Progenitor cell of endocrine pancreas (in vitro differentiated cells): ENCODE measurements around the gene SPTLC3. TPM values are rescaled to one million over a fixed set of nuclear protein-coding genes. Genes with fewer than 3 reads are reported as not detected.

Source experiments
- DNase-seq: peaks from one replicate; pipeline ENCODE4 v3.0.0; 2021; ENCODE audit warnings: low spot score; ENCODE audit not compliant: unreplicated experiment
- H3K27ac Mint-ChIP-seq: 2 replicates; pipeline ENCODE4 v1.8.0; 2021; ENCODE audit warnings: mild to moderate bottlenecking, moderate library complexity, mixed read lengths
- H3K27me3 Mint-ChIP-seq: 2 replicates; pipeline ENCODE4 v1.8.0; 2021; ENCODE audit warnings: mixed read lengths
- H3K36me3 Mint-ChIP-seq: 2 replicates; pipeline ENCODE4 v1.8.0; 2022; ENCODE audit warnings: mixed read lengths; ENCODE audit not compliant: insufficient read depth
- H3K4me1 Mint-ChIP-seq: 2 replicates; pipeline ENCODE4 v1.8.0; 2021; ENCODE audit warnings: low read depth, mixed read lengths
- H3K4me3 Mint-ChIP-seq: 2 replicates; pipeline ENCODE4 v1.8.0; 2021; ENCODE audit warnings: low read depth, mild to moderate bottlenecking, moderate library complexity, mixed read lengths
- H3K9me3 Mint-ChIP-seq: 2 replicates; pipeline ENCODE4 v1.8.0; 2021; ENCODE audit warnings: low read depth, mixed read lengths
- total RNA-seq: library from RNA; stranded (reverse); gene quantifications from 2 replicates; pipeline ENCODE4 v1.2.1, GENCODE V29; 2021
- TF ChIP-seq, protein P1 (sequence below): fragments of 200-600 bp; sonication (generic); IDR thresholded peaks from one replicate; pipeline ENCODE4 v1.5.0; 2021; ENCODE audit warnings: antibody characterized with exemption, mild to moderate bottlenecking; ENCODE audit not compliant: unreplicated experiment

SPTLC3 gene
- total RNA-seq, 1 donor from 2014 or later: 52.2 TPM

DNA sequence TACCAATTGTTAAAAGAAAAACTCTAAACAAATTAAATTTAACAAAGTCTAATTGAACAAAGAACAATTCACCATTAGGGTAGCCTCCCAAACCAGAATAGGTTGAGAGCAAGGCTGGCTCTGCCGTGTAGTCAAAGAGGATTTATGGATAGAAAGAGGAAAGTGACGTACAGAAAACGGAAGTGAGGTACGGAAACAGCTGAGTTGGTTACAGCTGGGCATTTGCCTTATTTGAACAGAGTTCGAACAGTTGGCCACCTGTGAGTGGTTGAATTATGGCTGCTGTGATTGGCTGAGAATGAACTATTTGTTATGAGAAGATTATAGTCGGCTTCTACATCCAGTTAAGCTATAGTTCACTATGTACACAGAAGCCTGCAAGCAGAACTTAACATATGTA, 193.8 kb downstream of the SPTLC3 start:
- TF ChIP-seq, protein P1, sequence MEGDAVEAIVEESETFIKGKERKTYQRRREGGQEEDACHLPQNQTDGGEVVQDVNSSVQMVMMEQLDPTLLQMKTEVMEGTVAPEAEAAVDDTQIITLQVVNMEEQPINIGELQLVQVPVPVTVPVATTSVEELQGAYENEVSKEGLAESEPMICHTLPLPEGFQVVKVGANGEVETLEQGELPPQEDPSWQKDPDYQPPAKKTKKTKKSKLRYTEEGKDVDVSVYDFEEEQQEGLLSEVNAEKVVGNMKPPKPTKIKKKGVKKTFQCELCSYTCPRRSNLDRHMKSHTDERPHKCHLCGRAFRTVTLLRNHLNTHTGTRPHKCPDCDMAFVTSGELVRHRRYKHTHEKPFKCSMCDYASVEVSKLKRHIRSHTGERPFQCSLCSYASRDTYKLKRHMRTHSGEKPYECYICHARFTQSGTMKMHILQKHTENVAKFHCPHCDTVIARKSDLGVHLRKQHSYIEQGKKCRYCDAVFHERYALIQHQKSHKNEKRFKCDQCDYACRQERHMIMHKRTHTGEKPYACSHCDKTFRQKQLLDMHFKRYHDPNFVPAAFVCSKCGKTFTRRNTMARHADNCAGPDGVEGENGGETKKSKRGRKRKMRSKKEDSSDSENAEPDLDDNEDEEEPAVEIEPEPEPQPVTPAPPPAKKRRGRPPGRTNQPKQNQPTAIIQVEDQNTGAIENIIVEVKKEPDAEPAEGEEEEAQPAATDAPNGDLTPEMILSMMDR: no peak
- no peak overlapping the region for H3K27ac Mint-ChIP-seq
- H3K4me1 Mint-ChIP-seq: peaks cover 2% of the 10 kb centered on the region
- no peak for DNase-seq
- H3K27me3 Mint-ChIP-seq: peaks cover 10% of the 10 kb centered on the region
- no peak overlapping the region for H3K4me3 Mint-ChIP-seq
- no peaks in the 10 kb centered on the region for H3K9me3 Mint-ChIP-seq
- H3K36me3 Mint-ChIP-seq: no peaks in the 10 kb centered on the region

DNA sequence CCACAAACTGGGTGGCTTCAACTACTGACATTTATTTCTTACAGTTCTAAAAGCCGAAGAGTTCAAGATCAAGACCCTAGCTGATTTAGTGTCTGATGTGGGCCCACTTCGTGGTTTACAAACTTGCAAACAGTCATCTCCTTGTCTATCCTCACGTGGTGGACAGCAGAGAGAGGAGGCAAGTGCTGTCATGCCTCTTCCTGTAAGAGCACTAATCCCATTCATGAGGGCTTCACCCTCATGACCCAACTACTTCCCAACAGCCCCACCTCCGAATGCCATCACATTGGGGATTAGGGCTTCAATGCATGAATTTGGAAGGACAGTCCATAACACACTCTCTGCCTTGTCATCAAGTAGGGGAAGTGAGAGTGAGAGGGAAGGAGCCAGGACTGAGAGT, 196.7 kb downstream of the SPTLC3 start:
- no peaks in the 10 kb centered on the region for H3K9me3 Mint-ChIP-seq
- no peak for DNase-seq
- TF ChIP-seq, protein P1: no peak
- H3K4me1 Mint-ChIP-seq: no peaks in the 10 kb centered on the region
- no peaks in the 10 kb centered on the region for H3K36me3 Mint-ChIP-seq
- H3K4me3 Mint-ChIP-seq: no peak overlapping the region
- peaks cover 13% of the 10 kb centered on the region for H3K27me3 Mint-ChIP-seq
- no peak overlapping the region for H3K27ac Mint-ChIP-seq

DNA sequence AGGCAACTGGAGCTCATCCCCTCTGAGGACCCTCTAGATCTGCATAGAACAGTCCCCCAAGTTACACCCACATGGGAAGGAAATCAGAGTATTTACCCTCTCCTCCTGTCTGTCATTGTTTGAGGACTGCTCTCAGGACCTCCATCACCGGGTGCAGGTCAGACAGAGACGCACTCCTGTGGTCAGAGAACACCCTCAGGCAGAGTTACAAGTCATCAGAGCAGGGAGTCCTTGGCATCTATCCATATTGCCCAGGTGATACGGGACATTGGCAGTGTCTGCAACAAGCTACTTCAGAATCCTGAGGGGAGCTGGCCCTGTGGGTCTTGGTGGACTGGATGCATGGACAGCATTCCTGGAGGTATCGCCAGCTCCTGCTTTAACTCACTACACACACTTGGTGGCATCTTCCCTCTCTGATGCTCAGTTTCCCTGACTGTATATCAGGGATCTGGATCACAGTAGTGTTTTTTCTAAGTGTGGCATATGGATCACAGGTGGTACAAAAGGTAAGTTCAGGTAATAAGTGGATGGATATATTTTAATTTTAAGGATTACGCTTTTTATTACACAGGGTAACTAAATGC, 197.2 kb downstream of the SPTLC3 start:
- H3K27ac Mint-ChIP-seq: no peak overlapping the region
- no peaks in the 10 kb centered on the region for H3K36me3 Mint-ChIP-seq
- DNase-seq: no peak
- no peaks in the 10 kb centered on the region for H3K4me1 Mint-ChIP-seq
- H3K27me3 Mint-ChIP-seq: peaks cover 12% of the 10 kb centered on the region
- no peaks in the 10 kb centered on the region for H3K9me3 Mint-ChIP-seq
- H3K4me3 Mint-ChIP-seq: no peak overlapping the region
- TF ChIP-seq, protein P1: no peak

DNA sequence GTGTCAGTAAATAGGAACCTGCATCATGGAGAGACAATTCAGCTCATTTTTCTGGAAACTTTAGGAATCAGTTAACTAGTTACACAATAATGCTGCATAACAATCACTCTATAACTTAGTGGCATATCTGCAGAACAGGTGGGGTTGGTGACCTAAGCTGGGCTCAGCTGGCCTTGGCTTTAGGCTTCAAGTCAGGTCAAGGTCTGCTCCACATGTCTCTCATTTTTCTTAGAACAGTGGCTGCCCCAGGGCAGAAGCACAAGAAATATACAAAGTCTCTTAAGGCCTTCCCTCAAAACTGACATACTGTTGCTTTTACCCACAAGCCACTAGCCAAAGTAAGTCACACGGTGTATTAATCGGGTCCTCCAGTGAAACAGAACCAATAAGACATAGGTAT, 198.2 kb downstream of the SPTLC3 start:
- Mint-ChIP-seq H3K36me3 (no peaks in the 10 kb centered on the region), H3K27me3 (peaks cover 9% of the 10 kb centered on the region), H3K27ac (no peak overlapping the region), H3K4me3 (no peak overlapping the region), H3K4me1 (no peaks in the 10 kb centered on the region), H3K9me3 (no peaks in the 10 kb centered on the region)
- DNase-seq: no peak
- TF ChIP-seq, protein P1: no peak

DNA sequence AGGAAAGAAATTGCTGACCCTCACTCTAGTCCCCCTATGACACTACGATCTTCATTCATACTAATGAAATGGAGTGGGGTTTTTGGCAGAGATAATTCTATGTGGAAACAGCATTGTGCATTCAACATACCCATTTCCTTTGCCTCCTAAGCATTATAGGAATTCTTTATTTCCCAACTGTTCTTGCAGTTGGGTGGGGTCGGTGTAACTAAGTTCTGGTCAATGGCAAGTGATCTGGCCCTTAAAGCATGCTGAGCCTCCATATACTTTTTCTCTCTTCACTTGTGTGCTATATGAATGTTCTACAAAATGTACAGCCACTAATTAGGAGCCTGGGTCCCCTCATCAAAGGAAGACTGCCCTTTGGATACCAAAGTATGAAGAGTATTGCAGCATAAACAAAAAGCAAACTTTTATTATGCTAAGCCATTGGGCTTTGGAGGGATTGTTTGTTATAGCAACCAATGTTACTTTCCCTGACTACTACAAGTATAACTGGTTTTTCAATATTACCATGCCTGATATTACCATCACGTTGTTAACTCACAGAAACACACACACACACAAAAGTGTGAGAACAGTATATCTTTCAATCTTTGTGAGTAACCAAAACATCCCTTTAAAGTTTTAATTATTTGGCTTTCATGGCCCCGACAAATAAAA, 203.3 kb downstream of the SPTLC3 start:
- Mint-ChIP-seq H3K36me3 (no peaks in the 10 kb centered on the region), H3K27me3 (peaks cover 42% of the 10 kb centered on the region), H3K4me1 (no peaks in the 10 kb centered on the region), H3K9me3 (peaks cover 4% of the 10 kb centered on the region), H3K27ac (no peak overlapping the region), H3K4me3 (no peak overlapping the region)
- no peak for DNase-seq
- TF ChIP-seq, protein P1: no peak
